ENCODE data around the gene SNRPA.
"Not testable (repeated sequence)": the region's sequence is repeated elsewhere in the genome, so short reads cannot be mapped to it uniquely, and the experiment has no call there.

SNRPA gene

GRCh38 chr19:40747536-40747935 lies 3.5 kb upstream of the SNRPA start:
- DNase-seq, result no peak

- DNase-seq, result peak; percentile 99
Observed at GRCh38 chr19:40750058-40750873, 737 bp upstream of the SNRPA start, which contains the start of gene ACTMAP. Gene ACTMAP (minus strand): TSS chr19:40750477. CDS start chr19:40749803, 674 bp downstream.

- DNase-seq, result no peak
Observed at GRCh38 chr19:40752257-40752781, 1.3 kb downstream of the SNRPA start.

- DNase-seq, result peak; percentile 38
Observed at GRCh38 chr19:40754611-40755247, 3.7 kb downstream of the SNRPA start.

GRCh38 chr19:40755248-40755624 lies 4.2 kb downstream of the SNRPA start:
- DNase-seq, result no peak

- DNase-seq, result no peak
Observed at GRCh38 chr19:40755791-40756190, 4.8 kb downstream of the SNRPA start.

GRCh38 chr19:40756502-40757110 lies 5.6 kb downstream of the SNRPA start:
- DNase-seq, result no peak

- no peak for DNase-seq
Observed at GRCh38 chr19:40758491-40758890, 7.5 kb downstream of the SNRPA start.

GRCh38 chr19:40759352-40759751 lies 8.3 kb downstream of the SNRPA start:
- no peak for DNase-seq

GRCh38 chr19:40762754-40763470 lies 11.9 kb downstream of the SNRPA start:
- no peak for DNase-seq

GRCh38 chr19:40763526-40763925 lies 12.5 kb downstream of the SNRPA start:
- DNase-seq, result no peak

GRCh38 chr19:40763963-40764362 lies 13.0 kb downstream of the SNRPA start:
- no peak for DNase-seq

- DNase-seq, result not testable (repeated sequence)
Observed at GRCh38 chr19:40766385-40766784, 15.4 kb downstream of the SNRPA start.

GRCh38 chr19:40768869-40769268 lies 17.9 kb downstream of the SNRPA start:
- no peak for DNase-seq

GRCh38 chr19:40771101-40771862 lies 20.3 kb downstream of the SNRPA start:
- not testable (repeated sequence) for DNase-seq

GRCh38 chr19:40774916-40775631 lies 24.1 kb downstream of the SNRPA start, which contains the start of gene MIA:
Gene MIA (plus strand): TSS chr19:40775521. CDS start chr19:40775543, 22 bp downstream.
- DNase-seq, result no peak

GRCh38 chr19:40775632-40776022 lies 24.6 kb downstream of the SNRPA start:
- DNase-seq, result no peak

GRCh38 chr19:40776364-40776763 lies 25.4 kb downstream of the SNRPA start:
- DNase-seq, result no peak

- DNase-seq, result peak; percentile 91
Observed at GRCh38 chr19:40776932-40777644, 26.1 kb downstream of the SNRPA start.

GRCh38 chr19:40777645-40777936 lies 26.6 kb downstream of the SNRPA start:
- DNase-seq, result no peak
